ENCODE measurements around the gene INSRR.

The INSRR gene

DNA sequence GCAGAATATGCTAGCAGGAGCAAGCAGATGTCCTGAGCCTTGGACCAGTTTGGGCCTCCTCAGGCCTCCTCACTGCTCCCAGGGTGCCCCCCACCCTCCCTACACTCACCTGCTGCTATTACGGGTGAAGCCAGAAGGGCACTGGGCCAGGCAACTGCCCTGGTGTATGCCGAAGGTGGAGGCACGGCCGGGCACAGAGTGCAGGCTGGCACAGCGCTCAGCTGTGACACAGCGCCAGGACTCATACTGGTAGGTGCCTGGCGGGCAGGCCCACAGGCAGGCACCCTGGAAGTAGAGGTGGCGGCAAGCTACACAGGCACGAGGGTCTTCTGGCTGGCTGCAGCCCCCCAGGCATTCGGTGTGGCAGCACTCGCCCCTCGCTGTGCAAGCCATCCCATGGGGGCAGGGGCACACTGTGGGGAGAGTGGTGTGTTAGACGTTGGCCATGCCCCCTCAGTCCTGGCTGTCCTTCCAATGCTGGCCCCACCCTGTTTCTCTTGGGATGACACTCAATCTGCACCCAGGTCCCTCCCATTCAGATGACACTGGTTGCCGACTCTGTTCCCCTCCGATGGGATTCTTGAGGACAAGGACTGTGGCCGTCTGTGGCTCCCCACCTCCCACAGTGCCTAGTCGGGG, 7.0 kb downstream of the INSRR start:
- no peak overlapping the region for H3K27ac ChIP-seq
- H3K9me3 ChIP-seq (ENCODE audit: severe bottlenecking): no peaks in the 10 kb centered on the region
- TF ChIP-seq CTCF (IDR thresholded peaks at IDR 0.05; ENCODE audit: low read depth, low read length): no peak
- no peak for DNase-seq
- H3K27me3 ChIP-seq (ENCODE audit: insufficient read depth, low read depth, severe bottlenecking): no peaks in the 10 kb centered on the region
- no peaks in the 10 kb centered on the region for H3K36me3 ChIP-seq
- H3K4me3 ChIP-seq (ENCODE audit: low read depth, low read length): no peak overlapping the region

DNA sequence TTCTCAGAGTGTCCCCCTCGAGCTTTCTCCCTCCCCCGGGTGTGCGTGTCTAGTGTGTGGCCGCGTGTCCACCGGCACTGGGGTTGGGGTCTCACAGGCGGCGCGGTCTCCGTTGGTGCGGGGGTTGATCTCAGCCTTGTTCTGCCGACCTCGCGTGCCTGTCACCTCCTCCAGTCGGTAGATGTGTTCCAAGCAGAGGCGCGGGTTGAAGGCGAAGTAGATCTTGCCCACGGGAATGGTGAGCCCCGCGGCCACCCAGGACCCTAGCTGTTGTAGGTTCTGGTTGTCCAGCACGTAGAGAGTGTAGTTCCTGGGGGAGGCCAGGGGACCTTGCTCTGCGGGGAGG, 9.8 kb downstream of the INSRR start:
- DNase-seq: no peak
- Histone ChIP-seq H3K9me3 (ENCODE audit: severe bottlenecking) (no peaks in the 10 kb centered on the region), H3K27ac (no peak overlapping the region), H3K36me3 (no peaks in the 10 kb centered on the region), H3K27me3 (ENCODE audit: insufficient read depth, low read depth, severe bottlenecking) (no peaks in the 10 kb centered on the region), H3K4me3 (ENCODE audit: low read depth, low read length) (no peak overlapping the region)
- no peak for TF ChIP-seq CTCF (IDR thresholded peaks at IDR 0.05; ENCODE audit: low read depth, low read length)

- Histone ChIP-seq H3K27ac (no peak overlapping the region), H3K27me3 (ENCODE audit: insufficient read depth, low read depth, severe bottlenecking) (no peaks in the 10 kb centered on the region), H3K36me3 (no peaks in the 10 kb centered on the region), H3K9me3 (ENCODE audit: severe bottlenecking) (no peaks in the 10 kb centered on the region), H3K4me3 (ENCODE audit: low read depth, low read length) (no peak overlapping the region)
- no peak for DNase-seq
- no peak for TF ChIP-seq CTCF (IDR thresholded peaks at IDR 0.05; ENCODE audit: low read depth, low read length)
These were observed 10.3 kb downstream of the INSRR start for GRCh38 chr1:156848461-156849150.

GRCh38 chr1:156847591-156848460, 11.1 kb downstream of the INSRR start:
- TF ChIP-seq CTCF (IDR thresholded peaks at IDR 0.05; ENCODE audit: low read depth, low read length): no peak
- Histone ChIP-seq H3K4me3 (ENCODE audit: low read depth, low read length) (no peak overlapping the region), H3K36me3 (no peaks in the 10 kb centered on the region), H3K27ac (no peak overlapping the region), H3K27me3 (ENCODE audit: insufficient read depth, low read depth, severe bottlenecking) (no peaks in the 10 kb centered on the region), H3K9me3 (ENCODE audit: severe bottlenecking) (no peaks in the 10 kb centered on the region)
- DNase-seq: no peak

DNA sequence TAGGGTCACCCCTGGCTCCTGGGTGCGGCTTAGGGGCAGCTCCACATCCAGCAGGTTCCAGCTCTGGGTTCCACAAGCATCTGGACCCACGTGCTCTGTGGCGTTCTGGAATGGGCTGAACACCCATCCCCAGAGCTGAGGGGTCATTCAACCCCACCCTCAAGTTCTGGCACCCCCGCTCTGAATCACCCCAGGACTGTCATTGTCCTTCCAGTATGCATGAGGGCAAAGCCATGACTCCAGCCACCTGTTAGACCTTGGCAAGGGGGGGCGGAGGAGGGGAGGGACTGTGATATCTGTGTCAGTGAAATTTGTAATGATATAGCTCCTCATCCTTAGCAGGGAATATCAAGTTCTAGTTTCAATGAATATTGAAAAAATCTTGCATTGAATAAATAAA, 12.3 kb downstream of the INSRR start:
- H3K36me3 ChIP-seq: no peaks in the 10 kb centered on the region
- TF ChIP-seq CTCF (IDR thresholded peaks at IDR 0.05; ENCODE audit: low read depth, low read length): no peak
- DNase-seq: no peak
- H3K4me3 ChIP-seq (ENCODE audit: low read depth, low read length): no peak overlapping the region
- no peaks in the 10 kb centered on the region for H3K27me3 ChIP-seq (ENCODE audit: insufficient read depth, low read depth, severe bottlenecking)
- H3K9me3 ChIP-seq (ENCODE audit: severe bottlenecking): no peaks in the 10 kb centered on the region
- H3K27ac ChIP-seq: no peak overlapping the region
